GM23338 (cell line): ENCODE results near the gene PRMT1. TPM values are rescaled to one million over a fixed set of nuclear protein-coding genes. Genes with fewer than 3 reads are reported as not detected.
"Not testable (repeated sequence)": the region's sequence is repeated elsewhere in the genome, so short reads cannot be mapped to it uniquely, and the experiment has no call there.

ENCODE experiments used
- ATAC-seq: fragments of 200-7000 bp; cut with Tn5 transposase; 3 replicates; pipeline ENCODE4 v1.9.1; 2020
- DNase-seq: peaks from one replicate; pipeline ENCODE4 v3.0.0-alpha.2; 2015; ENCODE audit warnings: low spot score
- H2AFZ ChIP-seq: fragments of 200-600 bp; sonication (generic); 2 replicates; pipeline ENCODE4 v1.8.0; 2016; ENCODE audit warnings: antibody characterized with exemption, mild to moderate bottlenecking, moderate library complexity
- H3F3A ChIP-seq: fragments of 200-600 bp; sonication (generic); replicated peaks from 2 replicates; pipeline ENCODE4 v1.8.0; 2017; ENCODE audit warnings: antibody characterized with exemption, mixed run types, low read depth
- H3K27ac ChIP-seq: fragments of 200-600 bp; sonication (generic); 2 replicates; pipeline ENCODE4 v1.6.1; 2016; ENCODE audit warnings: low read depth
- H3K27me3 ChIP-seq: fragments of 200-600 bp; sonication (generic); 2 replicates; pipeline ENCODE4 v1.8.0; 2016; ENCODE audit warnings: mild to moderate bottlenecking, mixed run types, moderate library complexity; ENCODE audit not compliant: insufficient read depth
- H3K36me3 ChIP-seq: fragments of 200-600 bp; sonication (generic); 2 replicates; pipeline ENCODE4 v1.8.0; 2016; ENCODE audit warnings: mild to moderate bottlenecking; ENCODE audit not compliant: insufficient read depth
- H3K4me1 ChIP-seq: fragments of 200-600 bp; sonication (generic); 2 replicates; pipeline ENCODE4 v1.8.0; 2016; ENCODE audit warnings: mild to moderate bottlenecking, moderate library complexity; ENCODE audit not compliant: insufficient read depth
- H3K4me2 ChIP-seq: fragments of 200-600 bp; sonication (generic); 2 replicates; pipeline ENCODE4 v1.7.1; 2017; ENCODE audit warnings: mixed run types
- H3K4me3 ChIP-seq: fragments of 200-600 bp; sonication (generic); 2 replicates; pipeline ENCODE4 v1.6.1; 2016; ENCODE audit warnings: mixed run types
- H3K79me2 ChIP-seq: fragments of 200-600 bp; sonication (generic); replicated peaks from 2 replicates; pipeline ENCODE4 v1.8.0; 2017; ENCODE audit warnings: mild to moderate bottlenecking; ENCODE audit not compliant: insufficient read depth
- H3K9me2 ChIP-seq: fragments of 200-600 bp; sonication (generic); 2 replicates; pipeline ENCODE4 v1.8.0; 2017; ENCODE audit not compliant: insufficient read depth
- H4K20me1 ChIP-seq: fragments of 200-600 bp; sonication (generic); replicated peaks from 2 replicates; pipeline ENCODE4 v1.8.0; 2017; ENCODE audit warnings: mild to moderate bottlenecking; ENCODE audit not compliant: insufficient read depth
- H3K27ac Mint-ChIP-seq: 2 replicates; pipeline ENCODE4 v1.8.0; 2020; ENCODE audit warnings: inconsistent platforms, mild to moderate bottlenecking, moderate library complexity, mixed read lengths
- H3K27me3 Mint-ChIP-seq: 3 replicates; pipeline ENCODE4 v1.8.0; 2022; ENCODE audit warnings: low read depth, mild to moderate bottlenecking, moderate library complexity, mixed read lengths, inconsistent platforms; ENCODE audit not compliant: insufficient read depth, poor library complexity
- H3K36me3 Mint-ChIP-seq: 3 replicates; pipeline ENCODE4 v1.8.0; 2021; ENCODE audit warnings: low read depth, mild to moderate bottlenecking, inconsistent platforms, moderate library complexity, mixed read lengths
- H3K4me1 Mint-ChIP-seq: 3 replicates; pipeline ENCODE4 v1.8.0; 2020; ENCODE audit warnings: mild to moderate bottlenecking, inconsistent platforms, mixed read lengths
- H3K4me3 Mint-ChIP-seq: 3 replicates; pipeline ENCODE4 v1.8.0; 2021; ENCODE audit warnings: moderate library complexity, mild to moderate bottlenecking, inconsistent platforms, mixed read lengths
- H3K9me3 Mint-ChIP-seq: 3 replicates; pipeline ENCODE4 v1.8.0; 2020; ENCODE audit warnings: moderate library complexity, mild to moderate bottlenecking, inconsistent platforms, mixed read lengths
- CREB1 ChIP-seq: fragments of 250-450 bp; sonication (Bioruptor Pico); IDR thresholded peaks from 2 replicates; pipeline ENCODE4 v1.5.0; 2020; ENCODE audit warnings: low read depth, mild to moderate bottlenecking, moderate library complexity
- CTCF ChIP-seq, 2 experiments: fragments of 200-600 bp in 1 of 2; sonication (generic) in 1 of 2; conservative IDR thresholded peaks; 2 replicates each; pipeline versions ENCODE4 v1.5.1 to v1.6.1; 2016 to 2017; ENCODE audit warnings: antibody characterized with exemption in 2 of 2, low read depth in 2 of 2, mild to moderate bottlenecking in 2 of 2, moderate library complexity in 1 of 2
- NANOG ChIP-seq: IDR thresholded peaks from 2 replicates; pipeline ENCODE4 v1.6.1; 2016; ENCODE audit warnings: antibody characterized with exemption, borderline replicate concordance
- polyA plus RNA-seq: library from polyadenylated mRNA; unstranded; fragments of >200 nt; fragmentation: Nextera tagmentation; extraction: Ambion mirVana; gene quantifications from 2 replicates; pipeline ENCODE4 v1.2.1, GENCODE V29; 2016
- total RNA-seq: library from RNA; depleted of rRNA; stranded (reverse); fragments of >200 nt; shearing (Covaris generic); gene quantifications from 2 replicates; pipeline ENCODE4 v1.2.3, GENCODE V29; 2014
- TF ChIP-seq, protein P1 (sequence below): fragments of 250-450 bp; sonication (Bioruptor Pico); IDR thresholded peaks from 2 replicates; pipeline ENCODE4 v1.5.0; 2020; ENCODE audit warnings: mild to moderate bottlenecking, moderate library complexity

Gene PRMT1
- total and polyA plus RNA-seq, 2 experiments from 2014 or later, result 590 to 700 TPM

DNA sequence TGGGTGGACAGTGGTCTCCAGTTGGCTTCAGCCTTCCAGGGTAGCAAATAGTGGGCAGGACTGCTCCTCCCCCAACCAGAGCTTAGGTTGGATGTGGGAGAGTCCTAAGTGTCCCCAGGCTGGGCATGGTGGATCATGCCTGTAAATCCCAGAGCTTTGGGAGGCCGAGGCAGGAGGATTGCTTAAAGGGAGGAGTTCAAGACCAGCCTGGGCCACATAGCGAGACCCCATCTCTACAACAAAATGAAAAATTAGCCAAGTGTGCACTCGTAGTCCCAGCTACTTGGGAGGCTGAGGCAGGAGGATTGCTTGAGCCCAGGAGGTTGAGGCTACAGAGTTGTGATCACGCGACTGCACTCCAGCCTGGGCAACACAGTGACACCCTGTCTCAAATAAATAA is 44.5 kb upstream of the PRMT1 start (continued):
- TF ChIP-seq, protein P1, sequence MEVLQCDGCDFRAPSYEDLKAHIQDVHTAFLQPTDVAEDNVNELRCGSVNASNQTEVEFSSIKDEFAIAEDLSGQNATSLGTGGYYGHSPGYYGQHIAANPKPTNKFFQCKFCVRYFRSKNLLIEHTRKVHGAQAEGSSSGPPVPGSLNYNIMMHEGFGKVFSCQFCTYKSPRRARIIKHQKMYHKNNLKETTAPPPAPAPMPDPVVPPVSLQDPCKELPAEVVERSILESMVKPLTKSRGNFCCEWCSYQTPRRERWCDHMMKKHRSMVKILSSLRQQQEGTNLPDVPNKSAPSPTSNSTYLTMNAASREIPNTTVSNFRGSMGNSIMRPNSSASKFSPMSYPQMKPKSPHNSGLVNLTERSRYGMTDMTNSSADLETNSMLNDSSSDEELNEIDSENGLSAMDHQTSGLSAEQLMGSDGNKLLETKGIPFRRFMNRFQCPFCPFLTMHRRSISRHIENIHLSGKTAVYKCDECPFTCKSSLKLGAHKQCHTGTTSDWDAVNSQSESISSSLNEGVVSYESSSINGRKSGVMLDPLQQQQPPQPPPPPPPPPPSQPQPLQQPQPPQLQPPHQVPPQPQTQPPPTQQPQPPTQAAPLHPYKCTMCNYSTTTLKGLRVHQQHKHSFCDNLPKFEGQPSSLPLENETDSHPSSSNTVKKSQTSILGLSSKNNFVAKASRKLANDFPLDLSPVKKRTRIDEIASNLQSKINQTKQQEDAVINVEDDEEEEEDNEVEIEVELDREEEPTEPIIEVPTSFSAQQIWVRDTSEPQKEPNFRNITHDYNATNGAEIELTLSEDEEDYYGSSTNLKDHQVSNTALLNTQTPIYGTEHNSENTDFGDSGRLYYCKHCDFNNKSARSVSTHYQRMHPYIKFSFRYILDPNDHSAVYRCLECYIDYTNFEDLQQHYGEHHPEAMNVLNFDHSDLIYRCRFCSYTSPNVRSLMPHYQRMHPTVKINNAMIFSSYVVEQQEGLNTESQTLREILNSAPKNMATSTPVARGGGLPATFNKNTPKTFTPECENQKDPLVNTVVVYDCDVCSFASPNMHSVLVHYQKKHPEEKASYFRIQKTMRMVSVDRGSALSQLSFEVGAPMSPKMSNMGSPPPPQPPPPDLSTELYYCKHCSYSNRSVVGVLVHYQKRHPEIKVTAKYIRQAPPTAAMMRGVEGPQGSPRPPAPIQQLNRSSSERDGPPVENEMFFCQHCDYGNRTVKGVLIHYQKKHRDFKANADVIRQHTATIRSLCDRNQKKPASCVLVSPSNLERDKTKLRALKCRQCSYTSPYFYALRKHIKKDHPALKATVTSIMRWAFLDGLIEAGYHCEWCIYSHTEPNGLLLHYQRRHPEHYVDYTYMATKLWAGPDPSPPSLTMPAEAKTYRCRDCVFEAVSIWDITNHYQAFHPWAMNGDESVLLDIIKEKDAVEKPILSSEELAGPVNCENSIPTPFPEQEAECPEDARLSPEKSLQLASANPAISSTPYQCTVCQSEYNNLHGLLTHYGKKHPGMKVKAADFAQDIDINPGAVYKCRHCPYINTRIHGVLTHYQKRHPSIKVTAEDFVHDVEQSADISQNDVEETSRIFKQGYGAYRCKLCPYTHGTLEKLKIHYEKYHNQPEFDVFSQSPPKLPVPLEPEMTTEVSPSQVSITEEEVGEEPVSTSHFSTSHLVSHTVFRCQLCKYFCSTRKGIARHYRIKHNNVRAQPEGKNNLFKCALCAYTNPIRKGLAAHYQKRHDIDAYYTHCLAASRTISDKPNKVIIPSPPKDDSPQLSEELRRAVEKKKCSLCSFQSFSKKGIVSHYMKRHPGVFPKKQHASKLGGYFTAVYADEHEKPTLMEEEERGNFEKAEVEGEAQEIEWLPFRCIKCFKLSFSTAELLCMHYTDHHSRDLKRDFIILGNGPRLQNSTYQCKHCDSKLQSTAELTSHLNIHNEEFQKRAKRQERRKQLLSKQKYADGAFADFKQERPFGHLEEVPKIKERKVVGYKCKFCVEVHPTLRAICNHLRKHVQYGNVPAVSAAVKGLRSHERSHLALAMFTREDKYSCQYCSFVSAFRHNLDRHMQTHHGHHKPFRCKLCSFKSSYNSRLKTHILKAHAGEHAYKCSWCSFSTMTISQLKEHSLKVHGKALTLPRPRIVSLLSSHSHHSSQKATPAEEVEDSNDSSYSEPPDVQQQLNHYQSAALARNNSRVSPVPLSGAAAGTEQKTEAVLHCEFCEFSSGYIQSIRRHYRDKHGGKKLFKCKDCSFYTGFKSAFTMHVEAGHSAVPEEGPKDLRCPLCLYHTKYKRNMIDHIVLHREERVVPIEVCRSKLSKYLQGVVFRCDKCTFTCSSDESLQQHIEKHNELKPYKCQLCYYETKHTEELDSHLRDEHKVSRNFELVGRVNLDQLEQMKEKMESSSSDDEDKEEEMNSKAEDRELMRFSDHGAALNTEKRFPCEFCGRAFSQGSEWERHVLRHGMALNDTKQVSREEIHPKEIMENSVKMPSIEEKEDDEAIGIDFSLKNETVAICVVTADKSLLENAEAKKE, result no peak
- TF ChIP-seq NANOG, result no peak

DNA sequence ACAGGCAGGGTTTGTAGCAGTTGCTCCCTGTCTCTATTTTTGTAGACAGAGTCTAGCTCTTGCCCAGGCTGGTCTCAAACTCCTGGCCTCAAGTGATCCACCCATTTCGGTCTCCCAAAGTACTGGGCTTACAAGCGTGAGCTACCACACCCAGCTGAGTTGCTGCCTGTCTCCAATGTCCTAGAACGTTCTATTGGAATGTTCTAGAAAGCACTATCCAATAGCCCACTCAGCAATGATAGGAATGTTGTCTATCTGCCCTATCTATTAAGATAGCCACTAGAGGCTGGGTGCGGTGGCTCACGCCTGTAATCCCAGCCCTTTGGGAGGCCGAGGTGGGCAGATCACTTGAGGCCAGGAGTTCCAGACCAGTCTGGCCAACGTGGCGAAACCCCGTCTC is 43.8 kb upstream of the PRMT1 start:
- peak; percentile 50 for DNase-seq
- not testable (repeated sequence) for H3K79me2 ChIP-seq, H3K9me2 ChIP-seq, H3K36me3 Mint-ChIP-seq, H3K4me2 ChIP-seq, H3K27me3 ChIP-seq, H3K27ac ChIP-seq, H3K4me3 Mint-ChIP-seq, H3K9me3 Mint-ChIP-seq, H4K20me1 ChIP-seq, H3K36me3 ChIP-seq, H3K27ac Mint-ChIP-seq, H2AFZ ChIP-seq, H3K4me3 ChIP-seq, ATAC-seq
- H3F3A ChIP-seq, result peaks cover 33% of the 10 kb centered on the region
- Mint-ChIP-seq H3K4me1 (peaks cover 33% of the 10 kb centered on the region), H3K27me3 (peaks cover 29% of the 10 kb centered on the region)
- H3K4me1 ChIP-seq, result peaks cover 21% of the 10 kb centered on the region; the same call in 1 of the 2 replicates

- Histone ChIP-seq H3K9me2 (no peaks in the 10 kb centered on the region), H3K36me3 (no peaks in the 10 kb centered on the region), H2AFZ (no peak overlapping the region), H4K20me1 (0 out of 2 replicates have a peak, but pooled peaks cover 2% of the 10 kb centered on the region), H3K4me3 (no peak overlapping the region), H3K4me2 (no peak overlapping the region), H3F3A (peaks cover 23% of the 10 kb centered on the region), H3K27me3 (peaks cover 11% of the 10 kb centered on the region; the same call in 1 of the 2 replicates), H3K4me1 (peaks cover 34% of the 10 kb centered on the region; the same call in 1 of the 2 replicates), H3K79me2 (no peaks in the 10 kb centered on the region), H3K27ac (no peak overlapping the region)
- TF ChIP-seq CREB1 (CRISPR knock-in tag) (no peak), CTCF (conservative IDR thresholded peaks at IDR 0.05; ENCODE audit: low read depth in 2 of 2) (0 out of 4 replicates have a peak, but pooled peaks of 1 of the 2 experiments have one; percentile 3)
- H3K27me3 Mint-ChIP-seq, result peaks cover 44% of the 10 kb centered on the region
- ATAC-seq (no peak), DNase-seq (peak; percentile 38)
- H3K36me3 Mint-ChIP-seq, result no peaks in the 10 kb centered on the region
- peaks cover 46% of the 10 kb centered on the region for H3K4me1 Mint-ChIP-seq
- no peak overlapping the region; the same call in 2 of the 3 replicates for H3K4me3 Mint-ChIP-seq
- peaks cover 2% of the 10 kb centered on the region; the same call in 1 of the 3 replicates for H3K9me3 Mint-ChIP-seq
- 0 out of 2 replicates have a peak overlapping the region, but pooled peaks have one; percentile 42 for H3K27ac Mint-ChIP-seq
Measured at GRCh38 chr19:49635530-49636232, 41.4 kb upstream of the PRMT1 start.
